ENCODE measurements around the gene RAD51C. TPM values are rescaled to one million over a fixed set of nuclear protein-coding genes. Genes with fewer than 3 reads are reported as not detected.
"Not testable (repeated sequence)": the region's sequence is repeated elsewhere in the genome, so short reads cannot be mapped to it uniquely, and the experiment has no call there.

RAD51C gene
- total RNA-seq, result 59.2 and 63.1 TPM in 2 replicates

GRCh38 chr17:58692239-58693055, at the start of gene RAD51C:
Gene RAD51C (plus strand): TSS chr17:58692602. CDS start chr17:58692644, 42 bp downstream.
- intact Hi-C loops (cut with micrococcal nuclease), result loop anchor here (1.0 to 5.0 kb wide), 3 partner anchors 34 to 175 kb away; no protein-coding TSS in a partner anchor

- intact Hi-C loops (cut with micrococcal nuclease), result no loop called here
These were observed 49.3 kb upstream of the RAD51C start for GRCh38 chr17:58643147-58643546.

DNA sequence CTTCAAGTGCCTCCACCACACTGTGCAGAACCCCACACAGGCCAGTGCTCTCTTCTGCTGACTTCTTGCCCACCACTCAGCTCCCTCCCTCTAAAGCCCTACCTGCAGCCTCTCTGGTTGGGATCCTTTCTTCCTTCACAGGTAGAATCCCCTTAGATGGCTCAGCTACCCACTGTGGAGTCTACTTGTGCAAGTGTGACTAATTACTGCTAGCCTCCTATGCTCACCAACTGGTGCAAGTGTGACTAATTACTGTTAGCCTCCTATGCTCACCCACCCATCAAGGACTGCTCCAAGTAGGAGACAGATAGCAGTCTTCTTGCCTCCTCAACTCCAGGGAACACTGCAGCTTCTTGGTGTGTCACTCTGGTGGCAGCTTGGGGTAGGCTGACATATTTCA, 44.2 kb upstream of the RAD51C start:
- intact Hi-C loops (cut with micrococcal nuclease), result no loop called here

DNA sequence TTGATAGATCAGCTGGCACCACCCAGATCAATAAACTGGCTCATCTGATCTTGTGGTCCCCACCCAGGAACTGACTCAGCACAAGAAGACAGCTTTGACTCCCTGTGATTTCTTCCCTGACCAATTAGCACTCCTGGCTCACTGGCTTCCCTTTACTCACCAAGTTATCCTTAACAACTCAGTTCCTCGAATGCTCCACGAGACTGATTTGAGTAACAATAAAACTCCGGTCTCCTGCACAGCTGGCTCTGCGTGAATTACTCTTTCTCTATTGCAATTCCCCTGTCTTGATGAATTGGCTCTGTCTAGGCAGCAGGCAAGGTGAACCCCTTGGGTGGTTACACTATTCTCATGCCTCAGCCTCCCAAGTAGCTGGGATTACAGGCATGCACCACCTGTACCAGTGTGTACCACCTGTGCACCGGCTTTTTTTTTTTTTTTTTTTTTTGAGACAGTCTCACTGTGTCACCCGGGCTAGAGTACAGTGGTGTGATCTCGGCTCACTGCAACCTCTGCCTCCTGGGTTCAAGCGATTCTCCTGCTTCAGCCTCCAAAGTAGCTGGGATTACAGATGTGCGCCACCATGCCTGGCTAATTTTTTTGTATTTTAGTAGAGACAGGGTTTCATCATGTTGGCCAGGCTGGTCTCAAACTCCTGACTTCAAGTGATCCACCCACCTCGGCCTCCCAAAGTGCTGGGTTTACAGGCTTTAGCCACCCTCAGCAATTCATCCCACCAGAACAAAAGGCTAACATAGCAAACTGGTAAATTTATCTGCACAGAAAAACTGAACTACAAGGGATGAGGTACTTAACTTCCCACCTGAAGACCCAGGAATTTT, 34.2 kb upstream of the RAD51C start:
- intact Hi-C loops (cut with micrococcal nuclease), result loop anchor here (2.0 kb wide), 2 partner anchors 35 to 347 kb away; partner anchors contain the start of genes RAD51C and TEX14

DNA sequence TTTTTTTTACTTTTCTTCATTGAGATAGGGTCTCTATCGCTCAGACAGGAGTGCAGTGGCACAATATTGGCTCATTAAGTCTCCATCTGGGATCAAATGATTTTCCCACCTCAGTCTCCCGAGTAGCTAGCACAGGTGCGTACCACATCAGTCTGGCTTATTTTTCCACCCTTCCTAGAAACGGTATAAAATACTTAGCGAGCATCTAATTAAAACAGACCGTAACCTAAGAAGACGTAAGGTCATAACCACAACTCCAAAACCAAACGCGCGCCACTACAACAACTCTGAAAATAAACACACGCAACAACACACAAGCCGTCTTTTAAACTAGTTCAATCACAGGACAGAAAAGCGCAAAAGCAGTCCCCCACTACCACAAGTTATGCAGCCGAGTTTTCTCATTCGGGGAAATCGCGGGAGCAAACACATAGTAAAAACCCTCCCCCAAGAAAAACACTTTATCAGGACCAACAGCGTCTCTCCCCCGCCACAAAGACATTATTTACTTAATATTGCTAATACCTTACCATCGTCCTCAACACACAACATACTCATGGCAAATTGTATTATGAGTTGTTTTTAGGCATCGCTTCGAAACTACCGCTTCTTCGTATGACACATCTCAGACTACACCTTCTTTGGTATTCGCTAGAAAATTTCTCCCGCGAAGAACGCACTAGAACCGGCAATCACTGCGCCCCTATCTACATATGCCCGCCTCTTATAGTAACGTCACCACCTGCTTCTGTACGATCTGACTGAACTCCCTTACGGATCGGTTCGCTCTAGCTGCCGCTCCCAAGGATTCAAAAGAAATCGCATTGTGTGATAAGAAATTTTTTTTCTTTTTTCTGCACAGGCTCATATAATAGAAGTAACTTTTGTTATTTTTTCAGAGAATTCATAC, 33.3 kb upstream of the RAD51C start:
- intact Hi-C loops (cut with micrococcal nuclease), result loop anchor here (1.0 to 2.0 kb wide), 3 partner anchors 27 to 346 kb away; partner anchors contain the start of genes RAD51C and TEX14

DNA sequence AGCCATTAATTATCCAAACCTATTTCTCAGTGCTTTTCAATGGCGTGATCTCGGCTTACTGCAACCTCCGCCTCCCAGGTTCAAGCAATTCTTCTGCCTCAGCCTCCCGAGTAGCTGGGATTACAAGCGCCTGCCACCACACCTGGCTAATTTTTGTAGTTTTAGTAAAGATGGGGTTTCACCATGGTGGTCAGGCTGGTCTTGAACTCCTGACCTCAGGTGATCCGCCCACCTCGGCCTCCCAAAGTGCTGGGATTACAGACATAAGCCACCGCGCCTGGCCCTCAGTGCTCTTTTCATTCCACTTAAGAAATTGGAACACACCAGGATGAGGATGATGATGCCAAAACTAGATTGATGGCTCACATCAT, 32.7 kb upstream of the RAD51C start:
- intact Hi-C loops (cut with micrococcal nuclease), result loop anchor here (1.0 to 2.0 kb wide), 3 partner anchors 27 to 345 kb away; partner anchors contain the start of genes RAD51C and TEX14

GRCh38 chr17:58660621-58661020, 31.8 kb upstream of the RAD51C start:
- intact Hi-C loops (cut with micrococcal nuclease), result no loop called here

DNA sequence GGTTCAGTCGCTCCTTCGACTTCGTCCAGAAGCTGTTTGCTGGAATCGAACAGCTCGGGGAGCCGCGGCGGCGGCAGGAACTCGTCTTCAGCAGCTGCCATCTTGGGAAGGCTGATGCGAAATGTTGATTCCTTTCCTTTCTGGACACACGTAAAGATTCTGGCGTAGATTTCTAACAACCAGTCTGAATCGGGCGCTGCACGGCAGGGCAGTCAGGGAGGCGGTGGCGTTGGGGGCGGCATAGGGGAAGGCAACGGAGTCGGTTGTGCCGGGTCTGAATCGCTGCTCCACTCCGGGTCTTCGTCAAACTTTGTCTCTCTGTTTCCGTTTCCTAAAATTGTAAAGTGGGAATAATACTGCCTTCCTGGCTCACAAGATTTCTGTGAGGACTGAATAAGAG, 30.9 kb upstream of the RAD51C start:
- intact Hi-C loops (cut with micrococcal nuclease), result no loop called here

- intact Hi-C loops (cut with micrococcal nuclease), result no loop called here
These were observed 28.1 kb upstream of the RAD51C start for GRCh38 chr17:58664302-58664701.

DNA sequence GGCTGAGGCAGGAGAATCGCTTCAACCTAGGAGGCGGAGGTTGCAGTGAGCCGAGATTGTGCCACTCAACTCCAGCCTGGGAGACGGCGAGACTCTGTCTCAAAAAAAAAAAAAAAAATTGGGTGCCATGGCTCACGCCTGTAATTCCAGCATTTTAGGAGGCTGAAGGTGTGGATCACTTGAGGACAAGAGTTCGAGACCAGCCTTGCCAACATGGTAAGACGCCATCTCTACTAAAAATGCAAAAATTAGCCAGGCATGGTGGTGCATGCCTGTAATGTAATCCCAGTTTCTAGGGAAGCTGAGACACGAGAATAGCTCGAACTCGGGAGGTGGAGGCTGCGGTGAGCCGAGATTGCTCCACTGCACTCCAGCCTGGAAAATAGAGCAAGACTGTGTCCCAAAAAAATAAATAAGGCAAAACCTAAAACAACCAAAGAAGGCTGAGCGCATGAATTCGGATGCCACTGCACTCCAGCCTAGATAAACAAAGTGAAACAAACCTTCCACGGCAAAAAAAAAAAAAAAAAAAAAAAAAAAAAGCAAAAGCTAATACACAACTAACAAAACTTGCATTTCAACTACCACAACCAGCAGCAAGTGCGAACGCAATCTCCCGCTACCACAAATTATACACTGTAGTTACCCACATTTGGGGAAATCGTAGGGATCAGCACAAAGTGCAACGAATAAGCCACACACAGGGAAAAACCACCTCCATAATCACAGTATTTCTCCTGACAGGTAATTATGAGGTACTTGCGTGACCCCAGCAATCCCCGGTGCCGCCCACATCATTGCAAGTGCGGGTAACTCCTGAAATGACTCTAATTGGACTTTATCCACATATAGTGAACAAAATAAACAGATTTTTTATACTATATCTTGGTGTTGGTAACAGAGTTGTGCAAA, 26.2 kb upstream of the RAD51C start:
- intact Hi-C loops (cut with micrococcal nuclease), result no loop called here

DNA sequence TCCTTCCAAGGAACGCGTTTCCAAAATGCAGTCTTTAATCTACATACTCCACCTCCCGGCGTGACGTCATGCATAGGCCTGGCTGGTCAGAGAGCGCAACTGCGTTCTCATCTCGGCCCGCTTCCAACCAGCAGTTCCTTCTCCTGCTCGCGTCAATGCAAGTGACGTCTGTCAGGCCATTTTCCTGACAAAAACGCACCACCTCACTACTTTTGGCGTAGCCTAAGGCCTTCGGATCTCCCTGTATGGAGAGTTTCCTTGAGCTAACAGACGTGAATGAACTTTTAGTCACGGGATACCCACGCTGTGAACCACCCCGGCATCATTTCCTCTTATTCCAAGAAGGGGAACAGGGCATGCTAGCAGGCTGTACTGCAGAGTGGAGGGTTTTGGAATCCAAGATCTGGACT, 25.5 kb upstream of the RAD51C start:
- intact Hi-C loops (cut with micrococcal nuclease), result no loop called here

DNA sequence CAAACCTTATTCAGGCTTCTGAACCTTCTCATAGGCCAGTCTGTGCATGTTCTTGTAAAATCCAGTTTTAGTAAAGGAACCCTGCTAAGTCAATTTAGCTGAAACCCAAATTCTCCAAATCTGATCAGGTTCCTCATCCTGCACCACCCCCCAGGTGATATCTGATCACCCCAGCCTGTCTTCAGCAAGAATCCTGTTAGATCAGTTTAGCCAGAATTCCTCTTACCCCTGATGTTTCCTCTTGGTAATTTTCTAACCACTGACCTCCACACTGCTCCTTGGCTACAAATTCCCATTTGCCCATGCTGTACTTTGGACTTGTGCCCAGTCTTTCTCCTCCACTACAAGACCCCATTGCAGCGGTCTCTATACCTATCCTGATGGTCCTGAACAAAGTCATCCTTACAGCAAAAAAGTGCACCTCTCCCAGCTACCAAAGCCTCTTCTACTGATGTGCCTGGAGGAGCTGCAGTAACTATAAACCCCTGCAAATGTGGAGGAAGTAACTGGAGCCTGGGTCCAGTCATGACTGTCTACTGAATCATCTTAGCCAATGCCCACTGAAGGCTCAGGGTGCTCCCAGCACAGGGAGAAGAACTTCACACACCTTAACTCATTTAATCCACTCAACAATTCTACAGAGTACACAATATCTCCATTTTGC, 24.3 kb upstream of the RAD51C start:
- intact Hi-C loops (cut with micrococcal nuclease), result no loop called here

GRCh38 chr17:58668598-58668935, 23.8 kb upstream of the RAD51C start:
- intact Hi-C loops (cut with micrococcal nuclease), result no loop called here

GRCh38 chr17:58669853-58670252, 22.5 kb upstream of the RAD51C start:
- intact Hi-C loops (cut with micrococcal nuclease), result no loop called here

DNA sequence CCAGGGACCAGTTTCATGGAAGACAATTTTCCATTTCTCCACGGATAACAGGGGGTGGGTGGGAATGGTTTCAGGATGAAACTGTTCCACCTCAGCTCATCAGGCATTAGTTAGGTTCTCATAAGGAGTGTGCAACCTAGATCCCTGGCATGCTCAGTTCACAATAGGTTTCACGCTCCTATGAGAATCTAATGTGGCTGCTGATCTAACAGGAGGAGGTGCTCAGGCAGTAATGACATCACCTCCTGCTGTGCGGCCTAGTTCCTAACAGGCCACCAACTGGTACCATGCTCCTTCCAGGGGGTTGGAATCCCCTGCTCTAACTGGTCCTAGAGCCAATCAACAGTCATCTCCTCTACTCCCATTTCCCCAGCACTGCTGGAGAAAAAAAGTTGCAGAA, 20.4 kb upstream of the RAD51C start:
- intact Hi-C loops (cut with micrococcal nuclease), result no loop called here

GRCh38 chr17:58677194-58677880, 15.1 kb upstream of the RAD51C start:
- intact Hi-C loops (cut with micrococcal nuclease), result no loop called here

GRCh38 chr17:58678287-58678686, 14.1 kb upstream of the RAD51C start:
- intact Hi-C loops (cut with micrococcal nuclease), result not testable (repeated sequence)

DNA sequence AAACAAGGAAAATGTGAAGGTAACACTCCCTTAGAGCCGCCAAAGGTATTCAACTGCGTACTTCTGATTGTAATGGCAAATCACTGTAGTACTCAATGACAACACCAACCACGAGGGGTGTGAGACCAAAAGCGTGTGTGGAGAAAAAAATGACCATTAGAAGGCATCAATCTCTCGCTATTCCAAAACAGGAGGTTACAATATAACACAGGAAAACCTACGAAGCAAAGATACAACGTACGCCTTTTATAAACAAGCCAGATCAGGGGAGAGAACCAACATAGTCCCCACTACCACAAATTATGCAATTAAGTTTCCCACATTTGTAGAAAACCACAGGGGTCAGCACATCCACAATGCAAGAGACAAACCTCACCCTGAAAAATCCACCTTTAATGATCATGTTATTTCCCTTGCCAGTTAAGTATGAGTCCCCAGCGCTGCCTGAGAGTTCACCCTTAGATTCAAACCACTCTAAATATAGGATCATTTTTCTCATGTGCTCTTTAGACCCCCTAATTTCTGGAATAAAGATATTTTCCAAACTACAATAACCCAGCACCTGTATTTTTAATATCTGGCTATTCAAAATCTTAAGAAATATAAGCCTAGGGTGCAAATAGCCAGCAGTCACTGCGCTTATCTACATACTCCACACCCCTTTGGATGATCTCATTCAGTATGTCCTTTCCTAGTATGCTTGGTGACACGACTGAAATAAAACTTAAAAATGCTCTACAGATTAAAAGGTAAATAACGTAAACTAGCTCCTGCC, 13.0 kb upstream of the RAD51C start:
- intact Hi-C loops (cut with micrococcal nuclease), result no loop called here

Measured in T-helper 2 cell treated with Interferon-gamma antibody and Interleukin-4, amounts not matched to agents 100 ng/mL and 5 ng/mL, for 36 hours (primary cell).